GM21576 (cell line): ENCODE data around the gene LRRC31.

Source experiments
- ATAC-seq: cut with Tn5 transposase; IDR thresholded peaks from one replicate; pipeline ENCODE4 v1.9.1; 2021; ENCODE audit warnings: mild to moderate bottlenecking, moderate library complexity; ENCODE audit not compliant: unreplicated experiment

LRRC31 gene

DNA sequence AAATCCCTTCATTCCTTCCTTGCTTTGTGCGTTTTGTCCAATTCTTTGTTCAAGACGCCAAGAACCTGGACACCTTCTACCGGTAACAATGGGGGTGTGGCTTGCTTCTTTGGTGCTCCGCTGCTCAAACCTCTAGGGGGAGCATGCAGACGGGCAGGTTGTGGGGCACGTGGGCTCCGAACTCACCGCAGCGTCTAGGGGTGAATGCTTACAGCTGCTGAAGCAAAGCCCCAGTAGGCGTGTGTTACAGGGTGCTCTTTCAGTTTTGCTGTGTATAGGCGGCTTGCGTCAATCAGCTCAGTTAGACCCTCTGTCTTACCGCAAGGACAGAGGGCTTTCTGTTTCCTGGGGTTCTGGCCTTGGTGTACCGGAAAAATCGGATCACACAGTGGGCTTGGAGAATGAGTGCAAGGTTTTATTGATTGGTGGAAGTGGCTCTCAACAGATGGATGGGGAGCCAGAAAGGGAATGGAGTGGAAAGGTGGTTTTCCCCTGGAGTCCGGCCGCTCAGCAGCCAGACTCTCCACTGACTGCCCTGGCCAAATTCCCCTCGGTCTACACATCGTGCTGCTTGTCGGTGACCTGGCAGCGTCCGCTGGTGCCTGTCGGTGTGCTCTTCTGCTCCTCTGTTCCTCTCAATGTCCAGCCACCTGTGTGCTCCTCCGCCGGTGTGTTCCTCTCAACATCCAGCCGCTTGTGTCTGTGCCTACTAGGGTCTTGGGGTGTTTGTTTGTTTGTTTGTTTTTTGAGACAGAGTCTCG is 55.8 kb downstream of the LRRC31 start:
- ATAC-seq: peak; percentile 83

DNA sequence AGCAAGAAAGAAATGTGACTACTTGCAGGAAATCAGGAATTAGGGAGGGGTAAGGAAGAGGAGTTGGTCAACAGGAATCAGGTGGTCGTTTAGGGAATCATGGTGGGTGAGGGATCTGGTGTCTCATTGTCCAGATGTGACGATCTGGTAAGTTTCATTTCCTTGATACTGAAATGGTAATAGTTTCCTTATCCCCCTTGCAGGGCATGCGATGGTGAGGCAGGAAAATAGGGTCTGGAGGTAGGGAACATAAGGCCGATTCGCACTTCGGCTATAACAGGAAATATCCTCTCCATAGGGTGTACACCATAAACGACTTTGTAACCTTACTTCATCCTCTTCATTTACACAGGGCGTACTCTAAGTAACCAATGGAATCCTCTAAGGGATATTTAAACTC is 56.5 kb downstream of the LRRC31 start:
- ATAC-seq: no peak

- ATAC-seq: peak; percentile 58
Observed at GRCh38 chr3:169812332-169813235, 57.2 kb downstream of the LRRC31 start, which contains the start of the genes LRRC34 and LRRIQ4. Gene LRRC34, minus strand, starts transcription at chr3:169812904. Its CDS starts 356 bp downstream, at chr3:169812548. Gene LRRIQ4, plus strand, starts transcription at chr3:169812870. Its CDS starts 9,052 bp downstream, at chr3:169821922.

DNA sequence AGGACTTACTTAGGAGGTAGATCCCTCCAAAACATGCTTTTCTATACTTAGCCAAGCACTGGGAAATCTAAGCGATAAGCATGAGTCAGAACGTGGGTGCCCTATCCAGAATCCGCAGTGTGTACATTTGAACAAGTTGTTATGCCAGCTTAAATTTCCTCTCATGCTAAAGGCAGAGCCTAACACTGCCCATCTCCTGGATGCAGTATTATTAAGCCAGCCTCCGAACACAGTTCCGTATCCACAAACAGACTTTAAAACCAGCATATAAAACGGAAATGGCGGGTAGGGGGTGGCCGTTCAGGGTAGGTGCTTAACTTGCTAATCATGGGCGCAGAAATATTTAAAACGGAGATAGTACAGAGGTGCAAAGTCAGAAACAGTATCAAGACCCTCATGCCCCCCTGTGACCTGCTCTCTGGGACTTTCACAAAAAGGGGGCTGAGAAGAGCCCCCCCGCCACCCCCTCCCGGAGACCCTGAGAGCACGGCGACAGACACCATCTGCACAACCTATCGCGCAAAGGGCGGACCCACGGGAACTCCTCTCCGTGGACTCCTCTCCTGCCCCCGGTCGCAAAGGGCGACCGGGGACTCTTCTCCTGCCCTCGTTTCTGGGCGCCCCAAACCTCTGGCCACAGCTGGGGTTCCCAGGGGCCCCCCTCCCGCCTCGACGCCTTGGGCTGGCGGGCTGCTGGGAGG is 58.0 kb downstream of the LRRC31 start:
- peak; percentile 6 for ATAC-seq

GRCh38 chr3:169809230-169809795 is 60.4 kb downstream of the LRRC31 start:
- no peak for ATAC-seq

DNA sequence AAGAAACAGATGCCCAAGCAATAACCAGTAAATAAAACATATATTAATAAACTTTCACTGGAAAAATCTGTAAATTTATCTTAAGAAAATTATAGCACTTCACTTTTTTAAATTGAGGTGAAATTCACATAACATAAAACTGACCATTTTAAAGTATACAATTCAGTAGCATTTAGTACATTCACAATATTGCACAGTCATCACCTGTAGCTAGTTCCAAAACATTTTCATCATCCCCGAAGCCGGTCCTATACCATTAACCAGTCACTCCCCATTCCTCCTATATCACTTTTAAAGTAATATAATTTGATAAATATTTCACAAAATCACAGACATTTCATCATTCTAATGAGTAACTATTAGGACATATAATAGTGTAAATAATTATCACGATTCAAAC is 65.1 kb downstream of the LRRC31 start:
- ATAC-seq: no peak

- no peak for ATAC-seq
Observed at GRCh38 chr3:169792359-169792758, 77.4 kb downstream of the LRRC31 start.

DNA sequence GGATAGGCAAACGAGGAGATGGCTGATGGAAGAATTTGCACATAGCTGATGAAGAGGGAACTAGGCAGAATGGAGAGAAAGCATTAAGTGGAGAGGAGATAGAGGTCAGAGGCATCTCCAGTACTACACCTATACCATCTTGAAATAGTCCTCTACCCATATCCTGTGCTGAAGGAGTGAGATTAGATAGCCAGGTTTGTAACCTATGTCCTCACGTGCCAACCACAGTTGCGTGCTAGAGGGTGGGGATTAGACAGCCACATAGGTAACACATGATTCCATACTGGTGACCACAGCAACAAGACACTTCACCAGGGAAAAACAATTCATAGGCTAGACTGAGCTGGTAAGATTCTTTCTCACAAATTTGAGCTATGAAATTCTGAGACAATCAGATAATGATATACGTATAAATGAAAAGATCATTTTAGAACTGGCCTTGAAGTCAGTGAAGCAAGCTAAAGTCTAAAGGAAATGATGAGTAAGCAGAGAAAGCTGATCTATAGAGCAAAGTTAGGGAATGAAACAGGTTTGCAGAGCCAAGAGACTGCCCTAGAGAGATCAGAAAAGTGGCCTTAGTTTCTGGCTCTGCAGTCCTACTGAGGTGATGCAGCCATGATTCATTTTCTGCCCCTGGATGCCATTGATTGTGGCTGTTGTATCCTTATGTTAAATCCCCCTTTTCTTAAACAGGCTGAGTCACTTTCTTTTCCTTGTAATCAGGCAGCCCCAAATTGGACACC is 78.9 kb downstream of the LRRC31 start:
- ATAC-seq: no peak

- no peak for ATAC-seq
Observed at GRCh38 chr3:169790219-169790618, 79.5 kb downstream of the LRRC31 start.
